HG03342 (cell line): Measurements from ENCODE around the gene CES5A.
"Not testable (repeated sequence)": the region's sequence is repeated elsewhere in the genome, so short reads cannot be mapped to it uniquely, and the experiment has no call there.

Source experiments
- ATAC-seq: cut with Tn5 transposase; IDR thresholded peaks from one replicate; pipeline ENCODE4 v1.9.1; 2021; ENCODE audit warnings: mild to moderate bottlenecking, moderate library complexity; ENCODE audit not compliant: unreplicated experiment

Gene CES5A

GRCh38 chr16:55875273-55875672 lies at the start of gene CES5A:
TSS of gene CES5A (minus strand) at chr16:55875373. CDS start at chr16:55875221, 152 bp downstream.
- no peak for ATAC-seq

- no peak for ATAC-seq
Measured at GRCh38 chr16:55922662-55923061, 47.5 kb upstream of the CES5A start.

- no peak for ATAC-seq
Measured at GRCh38 chr16:55917373-55918160, 42.4 kb upstream of the CES5A start.

GRCh38 chr16:55915096-55915827 lies 40.1 kb upstream of the CES5A start:
- ATAC-seq: no peak

GRCh38 chr16:55914383-55914782 lies 39.2 kb upstream of the CES5A start:
- ATAC-seq: no peak

DNA sequence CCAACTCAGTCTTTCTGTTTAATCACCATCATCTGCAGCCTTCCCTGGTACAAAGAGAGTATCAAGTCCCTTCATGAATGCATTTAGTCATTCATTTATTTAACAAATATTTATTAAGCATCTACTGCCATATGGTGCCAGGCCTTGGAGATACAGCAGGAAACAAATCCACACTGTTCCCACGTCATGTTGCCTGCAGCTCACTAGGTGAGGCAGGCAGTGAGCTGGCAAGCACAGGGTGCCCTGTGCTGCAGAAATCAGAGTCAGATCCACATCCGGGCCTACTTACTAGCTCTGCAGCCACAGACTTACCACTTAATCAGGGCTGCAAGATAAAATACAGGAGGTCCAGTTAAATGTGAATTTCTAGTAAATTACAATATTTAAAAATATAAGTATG lies 38.5 kb upstream of the CES5A start:
- no peak for ATAC-seq

GRCh38 chr16:55913121-55913520 lies 37.9 kb upstream of the CES5A start:
- not testable (repeated sequence) for ATAC-seq

DNA sequence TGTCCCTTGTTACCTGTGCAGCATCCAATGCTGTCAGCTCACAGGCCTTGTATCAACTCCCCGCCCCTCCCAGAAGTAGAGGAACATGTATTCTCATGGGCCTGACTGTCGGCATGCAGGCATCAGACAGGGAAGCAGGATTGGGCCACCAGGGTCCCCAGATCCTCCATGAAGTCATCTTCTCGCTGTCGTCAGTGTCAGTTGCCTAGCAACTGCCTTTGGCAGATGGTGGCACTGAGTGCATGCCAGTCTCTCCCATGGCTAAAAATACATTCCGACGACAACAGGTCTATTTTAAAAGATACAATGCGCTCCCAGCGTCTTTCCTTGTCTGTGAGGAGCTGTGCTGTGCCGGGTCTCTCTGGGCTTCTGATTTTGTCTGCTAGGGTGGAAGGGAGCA lies 36.8 kb upstream of the CES5A start:
- ATAC-seq: no peak

GRCh38 chr16:55911616-55912015 lies 36.4 kb upstream of the CES5A start:
- no peak for ATAC-seq

GRCh38 chr16:55909876-55910275 lies 34.7 kb upstream of the CES5A start:
- no peak for ATAC-seq

- ATAC-seq: no peak
Measured at GRCh38 chr16:55908641-55909040, 33.5 kb upstream of the CES5A start.

DNA sequence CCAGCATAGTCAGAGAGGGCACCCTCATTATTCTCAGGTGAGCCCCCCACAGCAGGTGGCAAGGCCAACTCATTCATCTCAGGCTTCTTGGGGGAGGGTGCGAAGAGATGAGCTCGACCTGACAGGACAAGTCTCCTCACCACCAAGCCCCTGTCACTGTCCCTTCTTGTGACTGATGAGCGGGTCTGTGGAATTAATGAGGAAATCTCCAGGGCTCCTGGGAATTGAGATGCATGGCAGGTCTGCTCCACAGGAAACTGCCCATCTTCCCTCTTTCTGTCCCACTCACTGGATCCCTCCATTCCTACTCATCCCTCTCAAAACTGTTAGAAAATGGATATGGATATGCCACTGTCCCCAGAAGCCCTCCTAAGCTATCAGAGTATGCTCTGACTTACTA lies 32.5 kb upstream of the CES5A start:
- no peak for ATAC-seq

GRCh38 chr16:55906123-55906522 lies 30.9 kb upstream of the CES5A start:
- no peak for ATAC-seq

DNA sequence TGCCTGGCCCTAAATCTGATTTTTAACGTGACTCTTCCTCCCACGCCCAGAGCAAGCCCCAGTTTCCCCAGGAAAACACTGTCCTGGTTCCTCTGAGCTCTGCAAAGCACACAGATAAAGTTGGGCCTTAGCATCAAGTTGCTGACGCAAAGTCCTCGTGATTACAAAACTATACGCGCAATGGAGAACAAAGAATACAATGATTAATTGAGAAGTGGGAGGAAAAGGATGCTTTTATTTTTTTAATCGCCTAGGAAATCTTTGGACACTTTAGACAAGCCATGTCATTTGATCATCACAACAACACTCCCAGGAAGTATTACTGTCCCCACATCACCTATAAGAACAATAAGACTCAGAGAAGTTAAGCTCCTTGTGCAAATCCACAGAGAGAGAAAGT lies 30.5 kb upstream of the CES5A start:
- no peak for ATAC-seq

DNA sequence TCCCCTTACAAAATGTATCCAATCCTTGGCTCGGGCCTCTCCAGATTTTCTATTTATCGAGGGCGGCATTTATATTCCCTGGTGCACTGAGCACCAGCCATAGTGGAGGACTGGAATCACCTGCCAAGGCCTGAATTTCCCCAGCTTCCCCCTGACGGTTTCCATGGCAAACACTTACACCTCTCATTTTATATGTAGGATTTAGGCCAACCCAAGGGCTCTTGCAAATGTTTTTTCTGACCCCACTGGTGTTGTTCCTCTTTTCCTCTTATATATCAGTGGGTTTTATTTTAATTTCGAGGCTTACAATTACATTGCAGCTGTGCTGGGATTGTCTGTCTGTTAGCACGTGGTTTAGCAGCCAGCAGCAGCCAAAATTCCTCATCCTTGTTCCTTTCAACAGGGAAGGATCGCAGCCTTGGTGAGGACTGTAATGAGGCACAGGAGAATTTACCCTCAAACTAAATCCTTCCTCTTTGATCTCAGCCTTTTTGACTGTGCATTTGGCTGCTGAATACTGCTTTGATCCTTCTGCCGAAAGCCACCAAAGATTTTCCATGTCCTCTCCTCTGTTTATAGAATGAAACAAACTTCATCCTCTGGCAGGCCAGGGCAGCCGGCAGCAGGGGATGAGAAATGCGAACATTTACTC lies 26.5 kb upstream of the CES5A start:
- ATAC-seq: no peak

GRCh38 chr16:55900616-55901393 lies 25.6 kb upstream of the CES5A start:
- no peak for ATAC-seq

GRCh38 chr16:55899857-55900256 lies 24.7 kb upstream of the CES5A start:
- ATAC-seq: no peak

- no peak for ATAC-seq
Measured at GRCh38 chr16:55898592-55898991, 23.4 kb upstream of the CES5A start.

DNA sequence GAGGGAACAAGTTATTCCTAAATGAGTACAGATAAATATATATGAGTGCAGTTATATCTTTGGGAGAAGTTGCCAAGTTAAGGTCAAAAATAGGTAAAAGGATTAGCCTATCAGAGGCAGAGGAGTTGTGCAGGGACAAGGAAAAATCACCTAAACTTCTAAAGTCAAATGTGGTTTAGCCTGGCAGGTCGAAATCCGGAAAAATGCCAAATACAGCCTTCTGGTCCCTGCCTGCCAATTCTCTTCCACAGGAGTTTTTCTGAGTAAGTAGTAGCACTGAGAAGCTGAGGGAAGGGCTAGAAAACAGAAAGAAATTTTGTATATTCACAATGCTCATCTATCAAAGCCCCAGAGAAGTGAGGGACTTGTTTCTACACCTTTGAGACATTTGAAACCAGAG lies 17.6 kb upstream of the CES5A start:
- no peak for ATAC-seq

DNA sequence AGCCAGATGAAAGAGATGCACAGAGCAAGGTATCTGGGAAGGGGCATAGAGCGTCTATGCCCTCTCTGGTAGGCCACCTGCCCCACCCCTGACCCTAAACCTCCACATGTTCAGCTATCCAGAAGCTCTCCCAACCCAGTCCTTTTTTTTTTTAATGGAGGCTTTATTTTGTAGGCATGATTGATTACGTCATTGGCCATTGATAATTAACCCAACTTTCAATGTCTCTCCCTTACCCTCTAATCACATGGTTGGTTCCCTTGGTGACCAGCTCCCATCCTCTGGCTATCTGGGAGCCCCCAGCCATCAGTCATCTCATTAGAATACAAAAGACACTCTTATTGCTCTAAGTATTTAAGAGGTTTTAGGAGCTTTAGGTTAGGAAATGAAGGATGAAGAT lies 14.3 kb upstream of the CES5A start:
- no peak for ATAC-seq

GRCh38 chr16:55888546-55888945 lies 13.4 kb upstream of the CES5A start:
- no peak for ATAC-seq
